DND-41 (cell line): Measurements from ENCODE around the gene ZNF83.
"Not testable (repeated sequence)": the region's sequence is repeated elsewhere in the genome, so short reads cannot be mapped to it uniquely, and the experiment has no call there.

ENCODE experiments used
- ATAC-seq: fragments of 200-7000 bp; cut with Tn5 transposase; 3 replicates; pipeline ENCODE4 v1.9.1; 2021; ENCODE audit warnings: low read depth; ENCODE audit not compliant: insufficient read depth
- DNase-seq: peaks from one replicate; pipeline ENCODE4 v3.0.0-alpha.2; 2020
- H2AFZ ChIP-seq: 2 replicates; pipeline ENCODE4 v1.6.0; 2012; ENCODE audit warnings: low read depth, low read length
- H3K27ac ChIP-seq: 2 replicates; pipeline ENCODE4 v1.5.1; 2012; ENCODE audit warnings: low read length, inconsistent platforms
- H3K27me3 ChIP-seq: fragments of 200-600 bp; sonication (generic); 2 replicates; pipeline ENCODE4 v1.6.0; 2012; ENCODE audit warnings: low read length, mild to moderate bottlenecking, inconsistent platforms; ENCODE audit not compliant: insufficient read depth, poor library complexity
- H3K36me3 ChIP-seq: 2 replicates; pipeline ENCODE4 v1.5.1; 2012; ENCODE audit warnings: low read length, inconsistent platforms; ENCODE audit not compliant: insufficient read depth
- H3K4me1 ChIP-seq: 2 replicates; pipeline ENCODE4 v1.5.1; 2012; ENCODE audit warnings: mild to moderate bottlenecking, low read length; ENCODE audit not compliant: insufficient read depth
- H3K4me2 ChIP-seq: 2 replicates; pipeline ENCODE4 v1.6.0; 2012; ENCODE audit warnings: mild to moderate bottlenecking, moderate library complexity, low read length, inconsistent platforms; ENCODE audit not compliant: insufficient read depth
- H3K4me3 ChIP-seq, 2 experiments: fragments of 200-600 bp in 1 of 2; shearing (Covaris generic) in 1 of 2; 2 replicates each; pipeline ENCODE4 v1.5.1; 2012 to 2016; ENCODE audit warnings: inconsistent platforms in 2 of 2, low read length in 2 of 2, mild to moderate bottlenecking in 2 of 2, low read depth in 1 of 2, moderate library complexity in 1 of 2
- H3K79me2 ChIP-seq: 2 replicates; pipeline ENCODE4 v1.6.0; 2012; ENCODE audit warnings: low read length, inconsistent platforms; ENCODE audit not compliant: insufficient read depth
- H3K9ac ChIP-seq: 2 replicates; pipeline ENCODE4 v1.6.0; 2012; ENCODE audit warnings: low read depth, mild to moderate bottlenecking, inconsistent platforms, low read length, moderate library complexity
- H3K9me3 ChIP-seq: 2 replicates; pipeline ENCODE4 v1.5.1; 2012; ENCODE audit warnings: low read length, moderate library complexity, mild to moderate bottlenecking, inconsistent platforms; ENCODE audit not compliant: insufficient read depth, severe bottlenecking
- H4K20me1 ChIP-seq: 2 replicates; pipeline ENCODE4 v1.6.0; 2012; ENCODE audit warnings: low read length; ENCODE audit not compliant: insufficient read depth
- CTCF ChIP-seq: IDR thresholded peaks from 2 replicates; pipeline ENCODE4 v1.5.1; 2012; ENCODE audit warnings: borderline replicate concordance, low read length, moderate library complexity, mild to moderate bottlenecking; ENCODE audit not compliant: poor library complexity, severe bottlenecking; ENCODE audit errors: extremely low read depth
- EZH2 ChIP-seq: IDR thresholded peaks from 3 replicates; pipeline ENCODE4 v1.6.1; 2012; ENCODE audit warnings: borderline replicate concordance, low read depth, mild to moderate bottlenecking, moderate library complexity, low read length, inconsistent platforms; ENCODE audit not compliant: severe bottlenecking

Gene ZNF83

GRCh38 chr19:52599241-52599640 is 38.9 kb downstream of the ZNF83 start:
- no peak overlapping the region for H2AFZ ChIP-seq
- ATAC-seq (no peak), DNase-seq (no peak)
- no peaks in the 10 kb centered on the region for H4K20me1 ChIP-seq
- H3K4me3 ChIP-seq = no peak overlapping the region
- peaks cover 24% of the 10 kb centered on the region for H3K4me1 ChIP-seq
- no peak overlapping the region for H3K9ac ChIP-seq
- no peak overlapping the region for H3K27ac ChIP-seq
- H3K36me3 ChIP-seq = peaks cover 33% of the 10 kb centered on the region
- peaks cover 16% of the 10 kb centered on the region for H3K79me2 ChIP-seq
- TF ChIP-seq CTCF = no peak
- no peak for TF ChIP-seq EZH2
- no peak overlapping the region for H3K4me2 ChIP-seq
- H3K9me3 ChIP-seq = no peaks in the 10 kb centered on the region
- no peaks in the 10 kb centered on the region for H3K27me3 ChIP-seq

GRCh38 chr19:52593441-52593840 is 44.7 kb downstream of the ZNF83 start:
- H2AFZ ChIP-seq, H3K4me3 ChIP-seq, H3K79me2 ChIP-seq, DNase-seq, ATAC-seq, H3K9ac ChIP-seq, H3K4me1 ChIP-seq, H3K27ac ChIP-seq, H3K9me3 ChIP-seq, H3K4me2 ChIP-seq, H3K27me3 ChIP-seq, H4K20me1 ChIP-seq: not testable (repeated sequence)
- peaks cover 69% of the 10 kb centered on the region for H3K36me3 ChIP-seq

GRCh38 chr19:52592301-52592700 is 45.9 kb downstream of the ZNF83 start:
- H3K9me3 ChIP-seq = no peaks in the 10 kb centered on the region
- peaks cover 72% of the 10 kb centered on the region for H3K36me3 ChIP-seq
- H3K4me1 ChIP-seq = no peaks in the 10 kb centered on the region
- no peak overlapping the region for H3K27ac ChIP-seq
- H3K4me2 ChIP-seq = no peak overlapping the region
- peak; percentile 72 for ATAC-seq
- no peaks in the 10 kb centered on the region for H3K27me3 ChIP-seq
- no peak overlapping the region for H3K9ac ChIP-seq
- H4K20me1 ChIP-seq = peaks cover 5% of the 10 kb centered on the region; the same call in 1 of the 2 replicates
- H2AFZ ChIP-seq = no peak overlapping the region
- H3K4me3 ChIP-seq = no peak overlapping the region
- 0 out of 2 replicates have a peak, but pooled peaks cover 4% of the 10 kb centered on the region for H3K79me2 ChIP-seq
- peak; percentile 42 for DNase-seq
- TF ChIP-seq CTCF (peak; percentile 57), EZH2 (no peak)

- H3K4me3 ChIP-seq = no peak overlapping the region
- H3K27me3 ChIP-seq = no peaks in the 10 kb centered on the region
- no peak overlapping the region for H3K4me2 ChIP-seq
Observed at GRCh38 chr19:52590728-52591127, 47.4 kb downstream of the ZNF83 start.

More at GRCh38 chr19:52590728-52591127, 47.4 kb downstream of the ZNF83 start:
- H3K9ac ChIP-seq = no peak overlapping the region
- peaks cover 7% of the 10 kb centered on the region; the same call in 1 of the 2 replicates for H3K79me2 ChIP-seq
- H3K27ac ChIP-seq = no peak overlapping the region
- H3K36me3 ChIP-seq = peaks cover 69% of the 10 kb centered on the region
- no peak overlapping the region for H2AFZ ChIP-seq
- H3K4me1 ChIP-seq = no peaks in the 10 kb centered on the region
- no peaks in the 10 kb centered on the region for H3K9me3 ChIP-seq
- DNase-seq = peak; percentile 31
- H4K20me1 ChIP-seq = peaks cover 10% of the 10 kb centered on the region; the same call in 1 of the 2 replicates
- TF ChIP-seq EZH2 = no peak
- TF ChIP-seq CTCF = peak; percentile 55
- ATAC-seq = no peak
